Measurements from ENCODE around the gene SUGCT. TPM values are rescaled to one million over a fixed set of nuclear protein-coding genes. Genes with fewer than 3 reads are reported as not detected.

The SUGCT gene
- total RNA-seq, 4 donors from 2014 or later, result 7.8 to 15.0 (median 12.8) TPM

GRCh38 chr7:40749877-40750276 lies 615.1 kb downstream of the SUGCT start:
- Histone ChIP-seq H3K9me3 (no peaks in the 10 kb centered on the region), H3K4me3 (no peak overlapping the region), H3K4me1 (peaks cover 0 to 9% (median 0%) of the 10 kb centered on the region in 4 donors)

DNA sequence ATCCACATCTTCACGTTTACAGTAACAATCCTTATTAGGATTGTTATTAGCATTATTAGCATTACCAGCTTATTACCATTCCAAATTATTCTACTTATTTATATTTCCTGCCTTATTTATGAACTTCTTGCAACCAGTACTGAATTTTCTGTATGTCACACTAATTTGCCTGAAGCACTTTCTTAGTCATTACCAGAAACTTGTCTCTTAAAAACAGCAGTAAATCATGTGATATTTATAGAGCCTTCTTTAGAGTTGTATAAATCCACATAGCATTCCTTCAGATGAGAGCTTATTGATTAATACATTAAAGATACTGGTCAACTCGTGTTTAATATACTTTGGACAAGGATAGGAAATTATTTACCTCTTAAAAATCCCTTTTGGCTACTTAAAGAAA lies 618.6 kb downstream of the SUGCT start:
- Histone ChIP-seq H3K36me3 (no peaks in the 10 kb centered on the region), H3K27me3 (no peaks in the 10 kb centered on the region), H3K27ac (replicated peaks in 1 of 4) (no peak overlapping the region), H3K4me3 (no peak overlapping the region), H3K9me3 (no peaks in the 10 kb centered on the region), H3K4me1 (peaks cover 0 to 22% (median 7%) of the 10 kb centered on the region in 4 donors)
- WGBS, result 57% methylated on average over 2 of the region's 2 CpGs
- no peak for TF ChIP-seq CTCF (IDR thresholded peaks at IDR 0.05)
- TF ChIP-seq POLR2A (IDR thresholded peaks at IDR 0.05; ENCODE audit: low read depth), result no peak
- TF ChIP-seq POLR2AphosphoS5 (IDR thresholded peaks at IDR 0.05), result no peak
- no peak for TF ChIP-seq EP300 (IDR thresholded peaks at IDR 0.05)
- no peak for DNase-seq (ENCODE audit: extremely low spot score)
- intact Hi-C loops (cut with DNase I), result no loop called here

More at GRCh38 chr7:40749877-40750276, 615.1 kb downstream of the SUGCT start:
- intact Hi-C loops (cut with DNase I), result no loop called here
- no peak for TF ChIP-seq EP300 (IDR thresholded peaks at IDR 0.05)
- no peak for TF ChIP-seq POLR2AphosphoS5 (IDR thresholded peaks at IDR 0.05)
- no peak for TF ChIP-seq CTCF (IDR thresholded peaks at IDR 0.05)
- TF ChIP-seq POLR2A (IDR thresholded peaks at IDR 0.05; ENCODE audit: low read depth), result no peak
- 90% methylated on average over 5 of the region's 5 CpGs for WGBS
- Histone ChIP-seq H3K27me3 (no peaks in the 10 kb centered on the region), H3K27ac (replicated peaks in 1 of 4) (no peak overlapping the region), H3K36me3 (no peaks in the 10 kb centered on the region)
- DNase-seq (ENCODE audit: extremely low spot score), result no peak

GRCh38 chr7:40755438-40755837 lies 620.6 kb downstream of the SUGCT start:
- WGBS, result 85% methylated on average over 2 of the region's 2 CpGs
- Histone ChIP-seq H3K27me3 (no peaks in the 10 kb centered on the region), H3K4me3 (no peak overlapping the region), H3K9me3 (no peaks in the 10 kb centered on the region), H3K36me3 (no peaks in the 10 kb centered on the region), H3K27ac (replicated peaks in 1 of 4) (no peak overlapping the region), H3K4me1 (peaks cover 0 to 28% (median 17%) of the 10 kb centered on the region in 4 donors)
- intact Hi-C loops (cut with DNase I), result no loop called here
- TF ChIP-seq CTCF (IDR thresholded peaks at IDR 0.05) (no peak), EP300 (IDR thresholded peaks at IDR 0.05) (no peak), POLR2AphosphoS5 (IDR thresholded peaks at IDR 0.05) (no peak), POLR2A (IDR thresholded peaks at IDR 0.05; ENCODE audit: low read depth) (no peak)
- DNase-seq (ENCODE audit: extremely low spot score), result no peak

- H3K36me3 ChIP-seq, result no peaks in the 10 kb centered on the region
- H3K27me3 ChIP-seq, result no peaks in the 10 kb centered on the region
- H3K27ac ChIP-seq (replicated peaks in 1 of 4), result no peak overlapping the region
- no peak for DNase-seq (ENCODE audit: extremely low spot score)
- TF ChIP-seq POLR2A (IDR thresholded peaks at IDR 0.05; ENCODE audit: low read depth) (no peak), CTCF (IDR thresholded peaks at IDR 0.05) (no peak), EP300 (IDR thresholded peaks at IDR 0.05) (no peak), POLR2AphosphoS5 (IDR thresholded peaks at IDR 0.05) (no peak)
- 90% methylated on average over 4 of the region's 4 CpGs for WGBS
- H3K4me3 ChIP-seq, result no peak overlapping the region
- no peaks in the 10 kb centered on the region for H3K9me3 ChIP-seq
- H3K4me1 ChIP-seq, result peaks cover 0 to 45% (median 33%) of the 10 kb centered on the region in 4 donors
- intact Hi-C loops (cut with DNase I), result no loop called here
Measured at GRCh38 chr7:40757109-40757508, 622.3 kb downstream of the SUGCT start.

DNA sequence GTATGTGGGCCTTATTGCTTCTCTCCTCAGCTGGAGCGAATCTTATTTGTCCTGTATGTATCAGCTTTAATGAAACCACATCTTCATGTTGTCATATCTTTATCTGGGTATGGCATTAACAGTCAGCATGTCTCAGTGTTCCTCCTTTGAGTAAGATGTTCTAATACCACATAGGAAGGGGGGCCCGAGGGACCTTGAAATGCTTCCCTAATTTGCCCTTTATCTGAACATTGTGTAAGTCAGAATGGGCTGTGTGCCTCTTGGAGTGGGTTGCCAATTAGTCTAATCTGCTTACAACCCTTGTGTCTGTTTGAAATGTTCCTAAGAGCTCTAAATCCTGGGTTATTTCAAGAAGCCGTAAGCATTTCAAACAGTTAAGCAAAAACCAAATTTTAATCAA lies 623.8 kb downstream of the SUGCT start:
- intact Hi-C loops (cut with DNase I), result no loop called here
- Histone ChIP-seq H3K27me3 (no peaks in the 10 kb centered on the region), H3K4me3 (no peak overlapping the region), H3K27ac (replicated peaks in 1 of 4) (no peak overlapping the region), H3K4me1 (peaks cover 0 to 57% (median 48%) of the 10 kb centered on the region in 4 donors), H3K36me3 (no peaks in the 10 kb centered on the region), H3K9me3 (no peaks in the 10 kb centered on the region)
- no peak for TF ChIP-seq EP300 (IDR thresholded peaks at IDR 0.05)
- no peak for TF ChIP-seq CTCF (IDR thresholded peaks at IDR 0.05)
- no peak for TF ChIP-seq POLR2A (IDR thresholded peaks at IDR 0.05; ENCODE audit: low read depth)
- TF ChIP-seq POLR2AphosphoS5 (IDR thresholded peaks at IDR 0.05), result no peak
- 80% methylated on average over 3 of the region's 3 CpGs for WGBS
- no peak for DNase-seq (ENCODE audit: extremely low spot score)

Measured in esophagus muscularis mucosa (tissue), 4 donors.